Measurements from ENCODE around the gene ZNF654. TPM values are rescaled to one million over a fixed set of nuclear protein-coding genes. Genes with fewer than 3 reads are reported as not detected.

The ZNF654 gene
- total RNA-seq, 1 experiment from 2014 or later: 12.4 TPM

DNA sequence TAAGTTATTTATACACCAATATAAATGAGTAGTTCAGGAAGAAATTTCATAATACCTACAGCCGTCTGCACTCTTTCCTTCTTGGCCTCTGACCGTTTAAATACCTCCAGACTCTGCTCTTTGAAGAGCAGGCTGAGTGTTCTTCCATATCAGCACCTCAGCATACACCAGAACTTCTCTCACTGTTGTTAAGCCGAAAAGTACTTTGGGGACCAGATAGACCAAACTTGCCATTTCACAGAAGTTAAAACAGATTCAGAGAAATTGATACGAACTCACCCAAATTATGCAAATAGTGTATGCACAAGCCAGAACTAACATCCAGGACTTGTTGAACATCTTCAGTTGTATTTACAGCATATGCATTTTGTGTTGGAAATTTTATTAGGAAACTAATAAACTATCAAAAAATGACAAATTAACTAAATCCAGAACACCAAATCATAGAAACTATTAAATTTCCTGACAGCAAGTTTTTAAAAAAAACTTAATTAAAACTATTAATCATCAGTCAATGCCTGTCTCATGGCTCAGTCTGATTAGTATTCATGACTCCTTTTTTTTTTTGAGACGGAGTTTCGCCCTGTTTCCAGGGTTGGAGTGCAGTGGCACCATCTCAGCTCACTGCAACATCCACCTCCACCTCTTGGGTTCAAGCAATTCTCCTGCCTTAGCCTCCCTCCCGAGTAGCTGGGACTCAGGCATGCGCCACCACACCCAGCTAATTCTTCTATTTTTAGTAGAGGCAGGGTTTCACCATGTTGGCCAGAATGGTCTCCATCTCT lies 24.4 kb upstream of the ZNF654 start:
- H3K4me3 Mint-ChIP-seq (ENCODE audit: unreplicated experiment): no peak overlapping the region
- POLR2A ChIA-PET: interaction anchor here (0.8 to 1.0 kb wide), 2 partner anchors 14 to 24 kb away, joined by 3 to 4 read pairs; partner anchors contain the start of gene CGGBP1
- peaks cover 21% of the 10 kb centered on the region for H3K4me1 Mint-ChIP-seq (ENCODE audit: insufficient read depth, unreplicated experiment)
- no peaks in the 10 kb centered on the region for H3K27me3 Mint-ChIP-seq (ENCODE audit: insufficient read depth, unreplicated experiment)
- no peak for DNase-seq (ENCODE audit: unreplicated experiment)
- intact Hi-C loops (cut with micrococcal nuclease): no loop called here
- no TSS peak for BruUV-seq (replicated peaks)
- CTCF ChIA-PET: interaction anchor here (0.7 to 0.8 kb wide), 2 partner anchors 9 to 724 kb away, joined by 3 read pairs; no protein-coding TSS in a partner anchor
- no peaks in the 10 kb centered on the region for H3K9me3 Mint-ChIP-seq (ENCODE audit: unreplicated experiment)
- no peaks in the 10 kb centered on the region for H3K36me3 Mint-ChIP-seq (ENCODE audit: insufficient read depth, unreplicated experiment)
- no peak overlapping the region for H3K27ac Mint-ChIP-seq (ENCODE audit: low read depth, unreplicated experiment)
- TF ChIP-seq, protein P1, sequence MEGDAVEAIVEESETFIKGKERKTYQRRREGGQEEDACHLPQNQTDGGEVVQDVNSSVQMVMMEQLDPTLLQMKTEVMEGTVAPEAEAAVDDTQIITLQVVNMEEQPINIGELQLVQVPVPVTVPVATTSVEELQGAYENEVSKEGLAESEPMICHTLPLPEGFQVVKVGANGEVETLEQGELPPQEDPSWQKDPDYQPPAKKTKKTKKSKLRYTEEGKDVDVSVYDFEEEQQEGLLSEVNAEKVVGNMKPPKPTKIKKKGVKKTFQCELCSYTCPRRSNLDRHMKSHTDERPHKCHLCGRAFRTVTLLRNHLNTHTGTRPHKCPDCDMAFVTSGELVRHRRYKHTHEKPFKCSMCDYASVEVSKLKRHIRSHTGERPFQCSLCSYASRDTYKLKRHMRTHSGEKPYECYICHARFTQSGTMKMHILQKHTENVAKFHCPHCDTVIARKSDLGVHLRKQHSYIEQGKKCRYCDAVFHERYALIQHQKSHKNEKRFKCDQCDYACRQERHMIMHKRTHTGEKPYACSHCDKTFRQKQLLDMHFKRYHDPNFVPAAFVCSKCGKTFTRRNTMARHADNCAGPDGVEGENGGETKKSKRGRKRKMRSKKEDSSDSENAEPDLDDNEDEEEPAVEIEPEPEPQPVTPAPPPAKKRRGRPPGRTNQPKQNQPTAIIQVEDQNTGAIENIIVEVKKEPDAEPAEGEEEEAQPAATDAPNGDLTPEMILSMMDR (IDR thresholded peaks at IDR 0.05; ENCODE audit: unreplicated experiment): no peak

- Mint-ChIP-seq H3K27me3 (ENCODE audit: insufficient read depth, unreplicated experiment) (no peaks in the 10 kb centered on the region), H3K9me3 (ENCODE audit: unreplicated experiment) (no peaks in the 10 kb centered on the region), H3K4me1 (ENCODE audit: insufficient read depth, unreplicated experiment) (peaks cover 19% of the 10 kb centered on the region), H3K4me3 (ENCODE audit: unreplicated experiment) (no peak overlapping the region), H3K36me3 (ENCODE audit: insufficient read depth, unreplicated experiment) (no peaks in the 10 kb centered on the region), H3K27ac (ENCODE audit: low read depth, unreplicated experiment) (no peak overlapping the region)
- DNase-seq (ENCODE audit: unreplicated experiment): no peak
- TF ChIP-seq, protein P1 (IDR thresholded peaks at IDR 0.05; ENCODE audit: unreplicated experiment): no peak
- intact Hi-C loops (cut with micrococcal nuclease): no loop called here
- no TSS peak for BruUV-seq (replicated peaks)
- ChIA-PET CTCF (interaction anchor here (0.7 kb wide), 1 partner anchor 77 kb away, joined by 3 read pairs; no protein-coding TSS in a partner anchor), POLR2A (no interaction called here)
These were observed 22.8 kb upstream of the ZNF654 start for GRCh38 chr3:88036221-88036620.

GRCh38 chr3:88038566-88038965 lies 20.5 kb upstream of the ZNF654 start:
- Mint-ChIP-seq H3K9me3 (ENCODE audit: unreplicated experiment) (no peaks in the 10 kb centered on the region), H3K27me3 (ENCODE audit: insufficient read depth, unreplicated experiment) (no peaks in the 10 kb centered on the region), H3K27ac (ENCODE audit: low read depth, unreplicated experiment) (no peak overlapping the region), H3K4me3 (ENCODE audit: unreplicated experiment) (no peak overlapping the region), H3K4me1 (ENCODE audit: insufficient read depth, unreplicated experiment) (no peaks in the 10 kb centered on the region), H3K36me3 (ENCODE audit: insufficient read depth, unreplicated experiment) (no peaks in the 10 kb centered on the region)
- ChIA-PET POLR2A (interaction anchor here (0.6 kb wide), 1 partner anchor 368 kb away, joined by 3 read pairs; no protein-coding TSS in a partner anchor), CTCF (interaction anchor here (0.6 to 1.2 kb wide), 3 partner anchors 14 to 688 kb away, joined by 3 read pairs; no protein-coding TSS in a partner anchor)
- intact Hi-C loops (cut with micrococcal nuclease): no loop called here
- no TSS peak for BruUV-seq (replicated peaks)
- peak; percentile 30 for DNase-seq (ENCODE audit: unreplicated experiment)
- TF ChIP-seq, protein P1 (IDR thresholded peaks at IDR 0.05; ENCODE audit: unreplicated experiment): no peak

DNA sequence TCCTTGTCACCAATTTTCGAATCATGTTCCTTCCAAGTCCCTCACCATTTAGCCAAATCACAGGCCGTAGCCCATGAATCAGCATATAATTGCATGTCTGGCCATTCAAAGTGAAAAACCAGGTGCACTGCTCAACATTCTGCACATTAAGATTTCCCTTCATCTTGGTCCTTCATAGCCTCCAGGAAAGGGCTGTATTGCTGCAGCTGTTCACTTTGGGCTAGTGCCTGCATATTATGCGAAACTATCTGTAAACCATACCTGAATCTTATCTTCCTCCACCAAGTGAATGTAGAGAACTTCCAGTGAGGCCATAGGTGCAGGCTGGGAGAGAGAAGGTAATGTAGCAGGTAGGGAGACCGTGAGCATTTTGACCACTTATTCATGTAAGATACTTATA lies 18.5 kb upstream of the ZNF654 start:
- TF ChIP-seq, protein P1 (IDR thresholded peaks at IDR 0.05; ENCODE audit: unreplicated experiment): no peak
- Mint-ChIP-seq H3K4me1 (ENCODE audit: insufficient read depth, unreplicated experiment) (no peaks in the 10 kb centered on the region), H3K36me3 (ENCODE audit: insufficient read depth, unreplicated experiment) (no peaks in the 10 kb centered on the region), H3K27me3 (ENCODE audit: insufficient read depth, unreplicated experiment) (no peaks in the 10 kb centered on the region), H3K27ac (ENCODE audit: low read depth, unreplicated experiment) (no peak overlapping the region), H3K4me3 (ENCODE audit: unreplicated experiment) (no peak overlapping the region), H3K9me3 (ENCODE audit: unreplicated experiment) (no peaks in the 10 kb centered on the region)
- DNase-seq (ENCODE audit: unreplicated experiment): no peak
- POLR2A ChIA-PET: no interaction called here
- CTCF ChIA-PET: interaction anchor here (1.0 kb wide), 1 partner anchor 73 kb away, joined by 3 read pairs; no protein-coding TSS in a partner anchor
- intact Hi-C loops (cut with micrococcal nuclease): no loop called here
- BruUV-seq (replicated peaks): no TSS peak

Measured in MCF 10A (cell line).